AML-193 (cell line): Measurements from ENCODE around the gene CEL.
"Not testable (repeated sequence)": the region's sequence is repeated elsewhere in the genome, so short reads cannot be mapped to it uniquely, and the experiment has no call there.

Source experiments
- DNase-seq, 2 experiments: peaks; one replicate each; lab custom pipeline; 2025; lab: John Stamatoyannopoulos, UW

The CEL gene

GRCh38 chr9:133061764-133062145 lies at the start of gene CEL:
TSS of gene CEL (plus strand) at chr9:133061981. CDS start at chr9:133062003, 22 bp downstream.
- DNase-seq, result not testable (repeated sequence)

GRCh38 chr9:133014696-133015095 lies 47.1 kb upstream of the CEL start:
- no peak for DNase-seq

DNA sequence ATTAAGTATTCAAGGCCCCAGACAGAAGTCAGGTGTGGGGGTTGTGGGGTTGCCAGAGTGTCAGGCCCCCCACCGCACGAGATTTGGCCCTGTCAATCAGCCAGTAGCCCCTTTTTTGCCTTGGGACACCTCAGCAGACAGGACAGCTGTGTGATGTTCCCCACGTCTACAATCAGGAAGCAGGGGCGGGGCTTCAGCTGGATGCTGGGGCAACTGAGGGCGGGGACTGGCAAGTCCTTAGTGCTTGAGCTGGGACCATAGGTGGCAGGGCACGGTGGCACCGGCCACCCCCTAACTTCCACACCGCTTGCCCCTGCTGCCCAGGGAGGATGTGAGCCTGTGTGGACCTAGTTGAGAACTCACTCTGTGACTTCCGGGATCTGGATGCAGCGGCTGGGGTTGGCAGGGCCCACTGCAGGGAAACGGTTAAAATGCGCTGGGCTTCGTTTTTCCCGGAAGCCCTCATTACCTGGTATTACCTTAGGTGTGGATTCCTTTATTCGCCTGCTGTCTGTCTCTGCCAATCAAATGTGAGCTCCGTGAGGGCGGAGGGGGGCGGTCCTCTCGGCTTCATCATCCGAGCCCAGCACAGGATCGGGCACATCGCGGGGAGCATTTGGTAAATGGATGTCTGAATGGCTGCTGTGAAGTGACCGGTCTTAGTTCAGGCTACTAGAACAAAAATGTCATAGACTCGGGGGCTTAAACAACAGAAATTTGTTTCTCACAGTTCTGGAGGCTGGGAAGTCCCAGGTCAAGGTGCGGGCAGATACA lies 38.5 kb upstream of the CEL start:
- peak in 1 of 2 experiments; percentile 16 for DNase-seq

- DNase-seq, result no peak
These were observed 35.4 kb upstream of the CEL start for GRCh38 chr9:133026426-133026825.

- no peak for DNase-seq
These were observed 34.6 kb upstream of the CEL start for GRCh38 chr9:133027134-133027533.

DNA sequence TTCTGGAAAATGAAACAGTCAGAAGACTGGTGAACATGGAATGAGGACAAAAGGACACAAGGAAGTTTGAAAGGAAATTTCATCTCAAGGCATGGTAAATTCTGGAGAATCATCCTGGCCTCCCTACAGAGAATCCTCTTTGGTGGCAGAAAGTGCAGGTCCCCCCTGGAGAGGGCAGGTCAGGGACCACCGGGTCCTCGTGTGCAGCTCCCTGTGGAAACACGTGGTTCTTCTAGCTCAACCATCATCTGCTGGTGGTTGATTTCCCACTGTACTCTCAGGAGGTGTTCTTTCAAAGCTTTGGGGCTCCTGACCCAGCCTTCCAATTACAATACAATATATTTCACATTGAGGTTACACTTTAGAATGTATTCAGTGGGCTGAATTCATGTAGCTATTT lies 33.6 kb upstream of the CEL start:
- DNase-seq, result no peak

DNA sequence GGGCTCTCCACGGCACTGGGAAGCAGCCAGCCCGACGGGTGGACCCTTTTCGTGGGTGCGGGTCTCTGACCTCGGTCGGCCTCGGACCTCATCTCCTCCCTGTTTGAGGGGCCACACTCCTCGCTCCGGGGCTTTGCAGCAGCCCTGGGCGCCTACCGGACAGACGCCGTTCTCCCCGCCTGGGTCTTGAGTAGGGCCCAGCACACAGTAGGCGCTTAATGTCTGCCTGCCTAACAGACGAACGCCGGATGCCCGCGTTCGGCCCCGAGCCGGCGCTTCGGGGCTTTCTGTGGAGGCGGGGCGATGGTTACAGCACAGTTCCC lies 31.8 kb upstream of the CEL start:
- no peak for DNase-seq

DNA sequence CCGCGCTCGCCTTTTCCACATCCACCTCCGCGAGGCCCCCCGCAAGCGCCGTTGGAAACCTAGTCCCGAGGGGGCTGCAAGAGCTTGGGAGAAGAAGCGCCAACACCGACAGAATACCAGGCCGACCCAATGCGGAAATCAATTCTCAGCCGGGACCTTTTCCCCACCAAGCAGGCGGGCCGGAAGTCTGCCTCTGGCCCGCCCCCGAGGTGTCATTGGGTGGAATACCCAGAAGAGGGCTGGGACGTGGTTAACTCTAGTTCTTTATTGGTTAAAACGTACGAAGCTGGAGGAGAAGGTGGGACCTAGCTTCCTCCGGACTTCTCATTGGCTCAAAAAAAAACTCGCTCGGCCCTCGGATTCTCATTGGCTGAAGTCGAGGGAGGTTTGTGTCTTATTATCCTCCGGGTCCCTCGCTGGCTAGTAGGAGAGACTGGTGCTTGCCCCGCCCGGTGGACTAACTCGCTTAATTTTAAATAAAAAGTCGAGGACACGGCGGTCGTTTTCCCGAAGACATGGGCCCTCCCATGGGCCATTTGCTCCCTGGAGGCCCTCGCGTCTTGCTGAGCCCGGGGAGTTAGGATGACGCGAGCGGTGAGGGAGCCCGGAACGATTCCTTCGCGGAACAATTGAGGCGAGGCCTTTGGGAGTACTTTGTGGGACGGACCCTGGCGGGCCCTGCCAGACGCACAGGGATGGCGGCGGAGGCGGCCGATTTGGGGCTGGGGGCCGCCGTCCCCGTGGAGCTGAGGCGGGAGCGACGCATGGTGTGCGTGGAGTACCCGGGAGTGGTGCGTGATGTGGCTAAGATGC lies 31.3 kb upstream of the CEL start, which contains the start of gene GTF3C5:
Gene GTF3C5, plus strand, starts transcription at position 681 of the 813 bp plus-strand sequence. Its CDS starts 15 bp downstream, at position 696.
- peak; percentile 99 for DNase-seq

- DNase-seq, result no peak
These were observed 30.7 kb upstream of the CEL start for GRCh38 chr9:133031130-133031422.

- DNase-seq, result no peak
These were observed 30.3 kb upstream of the CEL start for GRCh38 chr9:133031496-133031911.

GRCh38 chr9:133032171-133032570 lies 29.6 kb upstream of the CEL start:
- DNase-seq, result no peak

DNA sequence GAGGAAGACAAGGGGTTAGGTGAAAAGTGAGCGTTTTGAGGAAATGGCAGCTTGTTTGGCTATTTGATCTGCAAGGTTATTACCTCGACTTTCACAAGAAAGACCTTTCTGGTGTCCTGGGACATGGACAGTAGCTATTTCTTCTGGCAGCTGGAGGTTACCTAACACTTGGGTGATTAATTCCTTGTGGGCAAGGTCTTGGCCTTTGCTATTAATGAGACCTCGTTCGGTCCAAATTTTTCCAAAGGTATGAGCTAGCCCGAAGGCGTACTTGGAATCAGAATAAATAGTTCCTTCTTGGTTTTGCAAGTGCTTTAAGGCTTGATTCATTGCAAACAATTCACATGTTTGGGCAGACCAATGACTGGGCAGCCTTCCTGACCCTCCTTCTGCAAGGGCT lies 26.1 kb upstream of the CEL start:
- no peak for DNase-seq

- no peak for DNase-seq
These were observed 23.8 kb upstream of the CEL start for GRCh38 chr9:133037775-133038515.

GRCh38 chr9:133040892-133041479 lies 20.8 kb upstream of the CEL start:
- not testable (repeated sequence) for DNase-seq

DNA sequence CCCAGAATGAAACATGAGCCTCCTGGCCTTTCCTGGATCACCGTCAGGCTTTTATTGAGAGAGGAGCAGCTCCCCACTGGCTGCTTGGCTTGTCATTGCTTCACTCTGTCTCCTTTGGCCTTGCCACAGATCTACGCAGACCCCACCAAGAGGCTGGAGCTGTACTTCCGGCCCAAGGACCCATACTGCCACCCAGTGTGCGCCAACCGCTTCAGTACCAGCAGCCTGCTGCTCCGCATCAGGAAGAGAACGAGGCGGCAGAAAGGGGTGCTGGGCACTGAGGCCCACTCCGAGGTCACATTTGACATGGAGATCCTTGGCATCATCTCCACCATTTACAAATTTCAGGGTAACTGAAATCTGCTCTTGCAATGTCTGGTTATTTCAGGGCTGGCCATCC lies 19.8 kb upstream of the CEL start:
- DNase-seq, result no peak

DNA sequence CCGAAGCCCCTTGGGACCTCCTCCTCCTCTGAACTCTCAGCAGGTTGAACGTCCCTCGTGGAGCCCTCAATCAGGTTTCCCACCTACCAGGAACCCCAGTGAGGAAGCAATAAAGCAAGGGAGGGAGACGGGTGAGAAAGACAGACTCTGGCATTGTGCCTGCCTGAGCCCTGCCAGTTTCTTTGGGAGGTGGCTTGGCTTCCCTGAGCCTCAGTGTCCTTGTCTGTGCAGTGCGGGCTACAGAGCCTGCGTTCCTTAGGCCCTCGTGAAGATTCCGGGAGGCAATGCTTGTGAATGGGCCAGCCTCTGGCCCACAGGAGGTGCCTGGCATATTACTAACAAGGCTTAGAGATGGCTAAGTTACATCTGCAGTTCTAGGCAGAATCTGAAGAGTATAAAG lies 19.1 kb upstream of the CEL start:
- DNase-seq, result no peak

- no peak for DNase-seq
These were observed 18.2 kb upstream of the CEL start for GRCh38 chr9:133043449-133044035.

DNA sequence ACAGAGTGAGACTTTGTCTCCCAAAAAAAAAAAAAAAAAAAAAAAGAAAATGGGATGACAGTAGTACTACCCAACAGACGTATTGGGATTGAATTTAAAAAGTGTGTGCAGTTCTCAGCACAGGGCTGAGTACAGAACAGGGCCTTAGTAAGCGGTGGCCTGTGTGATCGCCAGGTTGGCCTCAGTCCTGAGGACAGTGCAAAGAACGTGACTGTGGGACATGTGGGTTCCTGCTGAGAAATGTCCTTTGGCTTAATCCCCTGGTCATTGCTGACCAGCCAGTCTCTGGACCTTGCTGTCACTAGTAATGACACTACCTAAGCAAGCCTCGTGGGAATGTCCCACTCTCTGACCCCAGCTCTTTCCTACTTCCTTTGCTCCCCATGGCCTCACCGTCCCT lies 17.7 kb upstream of the CEL start:
- no peak for DNase-seq

DNA sequence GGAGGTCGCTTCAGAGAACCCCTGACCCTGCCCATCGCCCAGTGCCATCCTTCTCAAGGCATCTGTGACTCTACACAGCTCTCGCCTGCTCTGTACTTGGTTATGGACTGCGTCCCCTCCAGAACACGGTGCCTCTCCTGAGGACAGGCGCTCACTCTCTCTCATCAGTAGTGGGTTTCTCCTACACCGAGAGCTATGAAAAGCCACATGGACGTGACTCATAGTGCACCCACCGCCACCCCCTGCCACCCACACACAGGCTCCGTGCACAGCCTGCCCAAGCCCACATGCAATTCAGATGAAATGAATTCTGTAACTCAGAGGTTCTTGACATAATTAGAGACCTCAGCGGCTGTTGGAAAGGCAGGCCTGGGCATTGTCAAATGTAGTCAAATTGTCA lies 17.1 kb upstream of the CEL start:
- no peak for DNase-seq

DNA sequence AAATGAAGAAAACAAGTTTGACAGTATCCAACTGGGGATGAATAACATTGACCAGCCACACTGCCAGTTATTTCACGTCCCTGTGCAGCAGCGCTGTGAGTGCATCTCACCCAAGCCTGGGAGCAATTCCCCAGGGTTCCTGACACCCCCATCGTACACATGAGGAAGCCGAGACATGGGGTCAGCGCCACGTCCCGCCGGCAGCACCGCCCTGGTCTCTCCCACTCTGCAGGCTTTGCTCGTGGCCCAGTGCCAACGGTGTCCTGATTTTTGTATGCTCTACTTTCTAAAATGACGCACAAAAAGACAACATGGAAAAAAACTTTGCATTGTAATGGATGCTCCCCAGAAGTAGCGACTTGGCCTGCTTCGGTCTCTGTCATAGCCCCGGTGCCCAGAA lies 16.6 kb upstream of the CEL start:
- DNase-seq, result no peak

GRCh38 chr9:133046196-133046899 lies 15.4 kb upstream of the CEL start:
- no peak for DNase-seq
